GM18519 (cell line): ENCODE measurements around the gene ELP4.
"Not testable (repeated sequence)": the region's sequence is repeated elsewhere in the genome, so short reads cannot be mapped to it uniquely, and the experiment has no call there.

Experiments used
- ATAC-seq: cut with Tn5 transposase; IDR thresholded peaks from one replicate; pipeline ENCODE4 v1.9.1; 2021; ENCODE audit warnings: mild to moderate bottlenecking, moderate library complexity; ENCODE audit not compliant: unreplicated experiment, low FRiP score

The ELP4 gene

DNA sequence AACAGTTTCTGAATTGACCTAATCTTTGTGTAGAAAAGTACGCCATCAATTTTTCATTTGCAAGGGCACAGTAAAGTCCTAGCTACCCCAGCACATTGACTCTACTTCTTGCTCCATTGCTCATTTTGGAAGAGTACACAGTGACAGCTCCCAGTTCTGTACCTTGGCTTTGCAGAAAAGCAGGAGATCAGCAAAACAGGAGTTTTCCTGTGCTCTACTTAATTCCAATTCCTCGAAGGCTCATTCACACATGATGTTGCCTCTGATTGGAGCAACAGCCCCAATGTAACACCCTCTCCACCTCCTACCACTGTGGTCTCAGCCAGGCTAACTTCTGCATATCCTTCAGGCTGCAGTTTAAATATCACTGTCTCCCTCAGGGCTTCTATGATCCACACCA is 182.9 kb downstream of the ELP4 start:
- no peak for ATAC-seq

DNA sequence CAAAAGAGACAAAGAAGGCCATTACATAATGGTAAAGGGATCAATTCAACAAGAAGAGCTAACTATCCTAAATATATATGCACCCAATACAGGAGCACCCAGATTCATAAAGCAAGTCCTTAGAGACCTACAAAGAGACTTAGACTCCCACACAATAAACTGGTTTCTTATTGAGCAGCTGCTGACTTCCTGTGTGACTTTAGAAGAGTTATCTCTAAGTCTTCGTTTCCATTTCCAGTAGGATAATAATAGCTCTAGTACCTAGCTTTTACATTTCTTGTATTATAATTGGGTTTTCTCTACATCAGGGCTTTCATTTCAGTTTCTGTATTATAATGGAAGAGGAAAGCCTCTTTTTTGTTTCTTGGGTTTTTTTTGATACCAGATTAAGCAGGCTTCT is 187.5 kb downstream of the ELP4 start:
- peak; percentile 99 for ATAC-seq

DNA sequence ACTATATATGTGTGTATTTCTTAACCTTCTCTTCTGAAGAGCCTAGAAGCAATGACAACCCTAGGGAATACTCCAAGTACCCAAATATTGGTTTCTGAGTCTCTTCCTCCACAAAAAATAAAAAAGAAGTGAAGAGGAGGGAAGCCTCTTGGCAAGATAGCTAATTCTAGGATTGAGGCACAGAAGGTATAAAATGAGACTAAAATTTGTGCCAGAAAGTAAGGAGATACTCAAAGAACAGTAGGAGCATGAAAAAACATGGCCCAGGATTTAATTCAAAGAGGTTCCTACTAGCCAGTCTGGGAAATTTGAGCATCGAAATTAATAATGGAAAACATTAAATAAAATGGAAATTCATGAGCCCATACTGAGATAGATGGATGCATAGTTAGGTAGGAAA is 189.5 kb downstream of the ELP4 start:
- no peak for ATAC-seq

DNA sequence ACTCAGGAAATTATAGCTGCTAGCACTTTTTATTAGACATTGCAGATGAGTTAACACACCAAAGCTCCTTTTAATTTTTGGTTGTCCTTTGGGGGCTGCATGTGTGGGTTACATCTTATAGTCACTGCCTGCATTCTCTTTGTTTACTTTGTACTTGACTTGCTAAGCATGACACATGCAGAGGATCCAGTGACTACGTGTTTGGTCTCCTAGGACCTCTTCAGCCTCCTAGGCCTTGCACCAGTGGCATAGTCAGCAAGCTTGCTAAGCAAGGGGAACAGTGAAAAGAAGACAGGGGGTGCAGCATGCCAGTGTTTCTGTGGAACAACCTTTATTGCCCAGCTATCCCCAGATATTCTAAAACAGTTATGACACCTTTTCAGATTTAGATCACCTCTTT is 193.4 kb downstream of the ELP4 start:
- ATAC-seq = no peak

DNA sequence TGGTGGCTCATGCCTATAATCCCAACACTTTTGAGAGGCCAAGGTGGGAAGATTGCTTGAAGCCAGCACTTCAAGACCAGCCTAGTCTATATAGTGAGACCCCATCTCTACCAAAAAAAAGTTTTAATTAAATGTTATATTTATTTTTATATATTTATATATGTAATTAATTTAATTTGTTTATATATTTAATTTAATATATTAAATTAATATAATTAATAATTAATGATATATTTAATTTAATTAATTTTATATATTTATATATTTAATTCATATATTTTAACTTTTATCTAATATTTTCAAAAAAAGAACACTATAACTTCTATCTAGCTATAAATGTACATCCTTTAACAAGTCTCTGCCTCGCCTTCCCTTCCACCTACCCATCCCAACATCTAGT is 196.8 kb downstream of the ELP4 start:
- no peak for ATAC-seq

DNA sequence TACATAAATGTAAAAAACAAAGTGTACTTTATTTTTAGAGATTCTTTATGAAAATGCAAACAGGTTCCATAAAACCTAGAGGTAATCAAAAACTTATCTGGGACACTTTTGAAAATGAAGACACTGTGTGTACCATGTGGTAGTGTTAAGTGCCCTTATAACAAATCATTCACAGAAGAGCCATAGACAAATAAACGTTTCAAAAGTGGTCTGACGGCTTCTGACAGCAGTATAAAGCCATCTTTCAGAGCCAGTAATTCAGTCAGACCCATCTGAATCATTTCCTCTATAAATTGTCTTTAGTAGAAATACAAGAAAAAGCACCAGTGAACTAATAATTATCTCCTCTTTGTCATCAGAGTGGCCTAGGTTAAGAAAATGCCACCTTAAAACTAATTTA is 201.6 kb downstream of the ELP4 start:
- ATAC-seq = no peak

DNA sequence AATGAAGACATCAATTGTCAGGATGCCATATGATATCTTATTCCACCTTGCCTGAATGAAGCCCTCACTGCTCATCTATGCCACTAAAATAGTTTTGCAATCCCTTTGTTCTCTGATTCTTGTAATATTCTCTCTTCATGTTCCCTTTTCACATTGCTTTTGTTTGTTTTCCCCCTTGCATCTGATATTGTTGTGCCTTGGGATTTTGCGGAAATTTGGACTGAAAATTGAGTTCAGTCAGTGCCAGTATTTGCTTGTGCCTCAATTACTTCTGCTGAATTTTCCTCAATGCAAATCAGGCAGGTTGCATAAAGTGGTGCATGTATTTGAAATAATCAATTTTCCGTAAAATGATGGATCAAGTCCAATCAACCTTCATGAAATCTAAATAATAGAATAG is 203.3 kb downstream of the ELP4 start:
- no peak for ATAC-seq

DNA sequence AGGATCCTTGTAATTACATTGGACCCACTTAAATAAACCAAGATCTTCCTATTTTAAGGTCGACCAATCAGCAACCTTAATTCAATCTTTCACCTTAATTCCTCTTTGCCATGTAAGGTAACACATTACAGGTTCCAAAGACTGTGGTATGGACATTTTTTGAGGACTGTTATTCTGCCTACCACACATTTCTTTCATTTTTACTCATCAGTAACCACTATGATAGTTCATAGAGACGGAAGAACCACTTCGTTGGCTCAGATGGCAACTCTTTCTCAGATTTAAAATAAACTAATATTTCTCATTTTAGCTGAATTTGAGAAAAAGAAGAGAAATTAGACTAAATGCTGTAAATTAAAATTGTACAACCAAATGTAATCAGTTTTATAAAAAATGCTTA is 205.3 kb downstream of the ELP4 start:
- peak; percentile 74 for ATAC-seq

DNA sequence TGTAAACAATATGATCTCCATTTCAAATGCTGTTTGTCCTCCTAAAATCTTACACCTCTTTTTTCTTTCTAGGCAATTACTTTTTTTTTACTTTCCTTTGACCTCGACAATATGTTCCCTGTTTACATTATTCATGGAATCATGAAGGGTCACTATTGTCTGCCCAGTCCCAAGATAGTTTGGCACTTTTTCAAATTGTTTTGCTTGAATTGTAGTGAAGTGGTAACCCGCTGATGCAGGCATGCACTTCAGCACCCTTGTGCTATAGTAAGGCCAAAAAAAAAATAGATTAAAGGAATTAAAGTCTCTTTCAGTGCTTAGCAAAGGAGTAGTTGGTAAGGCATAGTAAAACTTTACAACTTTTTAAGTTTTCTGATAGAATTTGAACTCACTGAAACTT is 210.7 kb downstream of the ELP4 start:
- no peak for ATAC-seq

DNA sequence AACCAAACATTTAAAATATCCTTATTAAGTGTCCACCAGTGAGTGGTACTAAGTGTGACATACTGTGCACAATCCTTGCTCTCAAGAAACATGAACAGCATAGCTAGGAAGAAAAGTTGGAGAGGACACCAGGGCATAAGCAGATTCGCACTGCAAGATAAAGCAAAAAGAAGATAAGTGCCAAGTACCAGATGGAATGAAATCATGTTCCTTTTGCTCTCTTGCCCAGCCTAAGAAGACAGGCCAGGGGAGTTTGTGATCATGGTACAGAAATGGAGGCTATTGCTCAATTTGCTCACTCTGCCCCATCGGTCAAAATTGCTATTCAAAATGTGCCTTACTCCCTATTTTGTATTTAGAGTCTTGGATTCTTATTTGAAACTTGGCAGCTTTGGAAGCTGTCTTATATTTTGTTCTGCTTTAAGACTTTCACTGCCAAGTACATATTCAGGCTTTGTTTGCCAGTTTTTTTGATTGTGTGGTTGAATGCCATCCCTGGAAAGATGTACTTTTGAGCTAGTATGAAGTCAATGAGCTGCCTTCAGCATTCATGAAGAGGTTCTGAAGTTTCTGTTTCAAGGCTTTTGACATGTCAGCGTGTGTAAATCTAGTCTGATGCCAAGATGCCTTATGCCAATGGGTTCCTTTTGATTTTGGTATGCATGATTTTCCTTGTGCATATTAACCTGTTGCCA is 211.3 kb downstream of the ELP4 start:
- ATAC-seq = no peak

DNA sequence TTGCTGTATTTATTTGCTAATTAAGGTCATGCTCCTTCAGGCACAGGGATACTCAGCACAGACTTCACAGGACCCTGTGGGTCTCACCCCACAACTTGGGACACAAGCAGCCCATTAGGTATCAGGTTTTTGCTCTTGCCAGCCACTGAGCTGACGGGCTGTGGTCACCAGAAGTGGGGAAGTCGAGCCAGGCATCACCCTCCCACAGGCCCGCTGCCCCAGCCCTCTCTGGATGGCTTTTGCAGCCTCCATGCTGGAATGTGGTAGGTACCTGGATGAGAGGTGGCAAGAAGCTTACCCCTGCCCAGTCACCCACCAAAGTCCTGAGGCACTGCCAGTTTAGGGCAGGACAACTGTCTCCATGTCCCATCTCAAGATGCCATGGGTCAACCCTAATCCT is 213.2 kb downstream of the ELP4 start:
- ATAC-seq = no peak

DNA sequence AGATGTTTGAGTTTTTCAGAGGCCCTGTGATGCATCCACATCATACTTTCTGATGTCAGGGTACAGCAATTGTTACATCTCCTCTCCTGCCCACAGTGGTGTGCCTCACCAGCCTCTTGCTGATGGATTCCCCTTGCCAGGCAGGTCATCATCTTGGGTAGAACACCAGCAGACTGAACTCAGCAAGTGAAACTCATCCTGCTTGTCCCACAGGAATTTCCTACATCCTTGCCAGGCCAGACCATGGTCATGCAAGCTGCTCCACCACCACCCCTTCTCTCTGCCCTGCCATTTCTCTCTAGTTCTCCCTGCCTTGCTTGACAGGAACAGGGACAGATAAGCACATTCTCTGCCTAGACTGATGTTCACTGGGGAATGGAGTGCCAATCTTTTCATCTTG is 215.6 kb downstream of the ELP4 start:
- ATAC-seq = no peak

DNA sequence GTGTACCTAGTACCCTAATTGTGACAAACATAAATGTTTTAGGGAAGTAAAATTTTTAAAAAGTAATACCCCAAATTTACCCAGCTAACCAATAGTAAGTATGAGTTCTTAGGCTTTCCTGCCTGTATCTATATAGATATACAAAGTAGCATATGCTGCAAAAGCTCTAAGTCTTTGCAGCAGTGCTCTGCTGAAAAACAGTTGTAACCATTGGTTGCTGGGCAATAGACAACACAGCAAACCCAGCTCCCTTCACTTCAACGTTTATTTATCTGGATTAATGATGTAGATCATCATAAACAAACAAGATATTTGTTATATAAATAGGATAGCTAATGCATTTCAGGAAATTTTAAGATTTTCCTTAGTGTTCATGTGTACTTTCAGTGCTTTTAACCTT is 218.9 kb downstream of the ELP4 start:
- ATAC-seq = no peak

DNA sequence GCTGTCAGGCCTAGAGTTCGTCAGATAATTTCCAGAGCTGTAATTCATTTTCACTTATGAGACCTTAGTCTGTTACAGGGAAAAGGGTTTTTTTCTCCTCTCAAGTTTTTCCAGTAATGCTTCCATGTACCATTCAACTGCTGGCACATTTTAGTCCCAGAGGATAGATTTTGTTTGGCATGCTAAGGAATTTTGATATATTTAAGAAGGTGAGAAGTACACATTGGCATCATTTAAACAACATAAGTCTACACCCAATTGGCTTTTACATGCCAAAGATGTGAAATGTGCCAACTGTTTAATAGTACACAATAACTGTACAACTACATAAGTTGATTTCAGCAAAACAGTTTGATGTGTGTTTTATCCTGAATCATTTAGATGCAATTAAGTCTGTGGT is 230.6 kb downstream of the ELP4 start:
- ATAC-seq = no peak

DNA sequence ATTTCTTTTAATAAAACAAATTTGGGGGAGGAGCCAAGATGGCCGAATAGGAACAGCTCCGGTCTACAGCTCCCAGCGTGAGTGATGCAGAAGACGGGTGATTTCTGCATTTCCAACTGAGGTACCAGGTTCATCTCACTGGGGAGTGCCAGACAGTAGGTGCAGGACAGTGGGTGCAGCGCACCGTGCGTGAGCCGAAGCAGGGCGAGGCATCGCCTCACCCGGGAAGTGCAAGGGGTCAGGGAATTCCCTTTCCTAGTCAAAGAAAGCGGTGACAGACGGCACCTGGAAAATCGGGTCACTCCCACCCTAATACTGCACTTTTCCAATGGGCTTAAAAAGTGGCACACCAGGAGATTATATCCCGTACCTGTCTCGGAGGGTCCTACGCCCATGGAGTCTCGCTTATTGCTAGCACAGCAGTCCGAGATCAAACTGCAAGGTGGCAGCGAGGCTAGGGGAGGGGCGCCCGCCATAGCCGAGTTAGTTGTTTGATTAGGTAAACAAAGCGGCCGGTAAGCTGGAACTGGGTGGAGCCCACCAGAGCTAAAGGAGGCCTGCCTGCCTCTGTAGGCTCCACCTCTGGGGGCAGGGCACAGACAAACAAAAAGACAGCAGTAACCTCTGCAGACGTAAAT is 231.3 kb downstream of the ELP4 start:
- not testable (repeated sequence) for ATAC-seq

DNA sequence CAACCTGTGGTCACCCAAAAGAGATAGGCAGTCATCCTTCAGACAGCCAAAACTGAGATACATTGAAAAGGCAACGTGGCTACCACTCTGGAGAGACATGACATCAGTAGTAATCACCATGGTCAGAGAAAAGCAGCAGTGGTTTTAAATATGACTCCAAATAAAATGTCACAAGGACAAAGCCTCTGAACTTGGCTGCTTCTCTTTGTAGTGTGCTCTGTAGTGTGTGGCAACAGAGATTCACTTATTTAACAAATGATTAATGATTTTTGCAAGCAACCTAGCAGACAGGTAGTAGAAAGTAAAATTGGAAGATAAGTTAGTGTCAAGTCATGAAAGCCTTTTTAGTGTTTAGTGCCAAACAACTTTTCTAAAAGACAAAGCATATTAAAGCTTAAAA is 238.0 kb downstream of the ELP4 start:
- ATAC-seq = no peak

DNA sequence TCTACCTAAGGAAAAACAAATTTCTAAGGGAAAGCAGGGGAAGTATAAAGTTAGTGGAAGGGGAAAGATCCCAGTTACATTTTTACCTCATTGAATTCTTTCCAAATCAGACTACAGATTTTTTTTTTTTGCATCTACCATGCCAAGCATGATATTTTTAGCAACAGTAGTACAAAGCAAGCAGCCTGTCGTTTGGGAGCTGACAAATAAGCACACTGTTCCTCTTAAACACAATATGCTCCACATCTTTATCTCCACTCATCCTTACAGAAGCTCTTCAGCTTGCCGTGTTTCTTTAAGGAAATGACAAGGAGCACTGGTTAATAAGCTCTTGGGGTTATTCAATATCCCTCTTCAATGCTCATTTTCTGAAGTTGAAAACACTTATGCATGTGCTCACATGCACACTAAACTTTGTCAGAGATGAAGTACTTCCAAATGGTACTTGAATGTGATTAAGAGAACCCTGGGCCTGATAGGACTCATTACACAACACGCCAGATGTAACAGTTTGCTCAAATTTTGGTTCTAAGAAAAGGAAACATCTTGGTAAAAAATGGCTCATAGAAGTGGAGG is 247.8 kb downstream of the ELP4 start:
- ATAC-seq = no peak

DNA sequence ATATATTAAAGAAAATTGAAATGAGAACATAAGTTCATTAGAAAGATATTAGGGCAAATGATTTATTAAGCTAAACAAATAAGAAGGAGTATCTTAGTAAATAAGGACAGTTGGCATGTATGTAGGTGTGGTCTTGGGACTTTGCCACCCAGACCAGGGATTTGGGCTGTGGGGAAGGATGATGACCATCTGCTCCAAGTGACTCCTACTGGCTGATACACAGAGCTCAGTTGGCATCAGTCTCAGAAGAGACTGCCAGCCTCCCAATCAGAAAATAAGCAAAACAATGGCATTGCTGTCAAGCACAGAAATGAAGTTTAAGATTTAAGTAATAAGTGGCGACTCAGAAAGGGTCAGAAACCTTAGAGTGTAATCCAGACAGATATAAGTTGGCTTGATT is 252.1 kb downstream of the ELP4 start:
- ATAC-seq = no peak

DNA sequence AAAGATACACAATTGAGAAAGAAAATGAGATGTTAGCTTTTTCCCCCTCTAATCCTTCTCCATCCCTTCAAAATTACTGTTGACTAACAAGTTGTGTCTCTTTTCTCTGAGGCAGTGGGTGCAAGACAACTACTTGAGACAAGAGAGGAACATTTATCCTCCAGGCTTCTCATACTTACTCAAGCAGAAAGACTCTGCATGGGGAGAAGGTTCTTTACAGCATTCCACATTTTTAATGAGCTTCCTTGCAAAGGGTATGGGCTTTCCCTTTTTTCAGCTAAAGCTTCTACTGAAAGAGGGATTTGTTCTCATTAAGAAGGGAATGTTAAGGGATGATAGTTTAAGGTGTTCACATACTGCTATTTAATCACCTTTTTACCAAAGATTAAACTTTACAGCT is 253.7 kb downstream of the ELP4 start:
- ATAC-seq = no peak

DNA sequence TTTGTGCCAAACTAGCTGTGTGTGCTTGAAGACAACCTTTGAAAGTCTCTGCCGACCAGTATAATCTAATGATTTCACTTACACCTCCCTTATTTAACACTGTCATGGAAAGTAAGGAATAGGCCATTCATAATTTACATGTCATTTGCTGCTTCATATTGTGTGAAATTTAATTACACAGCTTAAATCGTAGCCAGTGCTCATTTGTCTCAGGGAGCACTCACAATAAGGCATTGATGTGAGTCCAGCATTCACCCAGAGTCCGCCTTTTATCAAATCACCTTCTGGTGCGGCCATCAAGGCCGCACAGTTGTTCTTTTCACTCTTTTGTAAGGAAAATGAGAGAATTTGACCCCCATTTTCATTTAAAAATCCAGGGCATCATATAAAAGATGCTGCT is 254.7 kb downstream of the ELP4 start:
- ATAC-seq = no peak

DNA sequence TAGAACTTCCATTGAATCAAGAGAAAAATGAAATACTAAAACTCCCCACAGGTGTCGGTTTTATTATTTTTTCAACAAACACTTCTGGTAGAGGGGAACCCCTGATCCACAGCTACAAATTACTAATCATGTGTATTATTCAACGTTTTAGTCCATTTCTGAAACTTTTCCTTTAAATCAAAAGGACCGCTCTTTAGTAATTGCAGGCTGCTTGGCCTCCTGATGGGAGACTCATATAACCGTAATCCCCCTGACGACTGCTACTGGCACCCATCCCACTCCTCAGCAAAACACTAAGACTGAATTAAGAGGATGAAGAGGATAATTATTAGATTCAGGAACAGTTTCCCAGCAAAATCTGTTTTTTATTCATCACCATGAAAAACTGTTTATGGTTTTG is 255.2 kb downstream of the ELP4 start:
- ATAC-seq = no peak

DNA sequence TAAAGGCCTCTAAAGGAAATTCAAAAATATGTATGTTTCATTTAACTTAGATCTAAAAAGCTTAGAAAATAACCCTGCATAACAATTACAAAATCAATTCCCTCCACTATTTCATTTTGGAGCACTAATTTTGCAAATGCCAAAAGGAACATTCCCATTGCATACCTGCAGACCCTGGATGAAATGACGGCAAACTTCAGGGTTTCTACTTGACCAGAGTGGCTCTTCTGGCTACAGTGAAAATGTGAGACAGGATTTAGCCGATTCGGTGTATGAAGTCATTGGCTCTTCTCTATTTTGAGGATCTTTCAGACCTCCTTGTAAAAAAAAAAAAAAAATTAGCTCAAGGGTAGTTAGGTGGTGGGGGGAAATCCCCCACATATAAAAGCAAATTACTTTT is 257.5 kb downstream of the ELP4 start:
- no peak for ATAC-seq
